C4-2B (cell line): ENCODE results near the gene ELFN1.

Experiments used
- CTCF ChIP-seq: fragments of 450-650 bp; conservative IDR thresholded peaks from 2 replicates; pipeline ENCODE4 v1.5.1; 2017; ENCODE audit warnings: mild to moderate bottlenecking
- ZFX ChIP-seq: fragments of 450-650 bp; IDR thresholded peaks from 2 replicates; pipeline ENCODE4 v1.6.1; 2017

GRCh38 chr7:1663857-1664651 is 6.0 kb upstream of the ELFN1 start:
- TF ChIP-seq CTCF (no peak), ZFX (no peak)
